BE2C (cell line): ENCODE results near the gene TDRD9.

Source experiments
- DNase-seq: peaks from one replicate; pipeline ENCODE4 v3.0.0-alpha.2; 2020
- H3K27me3 ChIP-seq: fragments of 250-450 bp; sonication (Bioruptor Pico); 2 replicates; pipeline ENCODE4 v1.5.1; 2020; ENCODE audit warnings: mild to moderate bottlenecking
- H3K36me3 ChIP-seq: fragments of 250-450 bp; sonication (Bioruptor Pico); 2 replicates; pipeline ENCODE4 v1.5.1; 2020; ENCODE audit warnings: mild to moderate bottlenecking
- H3K4me1 ChIP-seq: fragments of 250-450 bp; sonication (Bioruptor Pico); 2 replicates; pipeline ENCODE4 v1.5.1; 2020
- H3K4me3 ChIP-seq: 2 replicates; pipeline ENCODE4 v1.5.1; 2011; ENCODE audit warnings: low read depth, low read length
- H3K9me3 ChIP-seq: fragments of 250-450 bp; sonication (Bioruptor Pico); 2 replicates; pipeline ENCODE4 v1.5.1; 2020
- TF ChIP-seq, protein P1 (sequence below): IDR thresholded peaks from 2 replicates; pipeline ENCODE4 v1.5.1; 2012; ENCODE audit warnings: mild to moderate bottlenecking, low read depth, low read length

TDRD9 gene

GRCh38 chr14:104054222-104054905 lies 126.1 kb downstream of the TDRD9 start:
- TF ChIP-seq, protein P1, sequence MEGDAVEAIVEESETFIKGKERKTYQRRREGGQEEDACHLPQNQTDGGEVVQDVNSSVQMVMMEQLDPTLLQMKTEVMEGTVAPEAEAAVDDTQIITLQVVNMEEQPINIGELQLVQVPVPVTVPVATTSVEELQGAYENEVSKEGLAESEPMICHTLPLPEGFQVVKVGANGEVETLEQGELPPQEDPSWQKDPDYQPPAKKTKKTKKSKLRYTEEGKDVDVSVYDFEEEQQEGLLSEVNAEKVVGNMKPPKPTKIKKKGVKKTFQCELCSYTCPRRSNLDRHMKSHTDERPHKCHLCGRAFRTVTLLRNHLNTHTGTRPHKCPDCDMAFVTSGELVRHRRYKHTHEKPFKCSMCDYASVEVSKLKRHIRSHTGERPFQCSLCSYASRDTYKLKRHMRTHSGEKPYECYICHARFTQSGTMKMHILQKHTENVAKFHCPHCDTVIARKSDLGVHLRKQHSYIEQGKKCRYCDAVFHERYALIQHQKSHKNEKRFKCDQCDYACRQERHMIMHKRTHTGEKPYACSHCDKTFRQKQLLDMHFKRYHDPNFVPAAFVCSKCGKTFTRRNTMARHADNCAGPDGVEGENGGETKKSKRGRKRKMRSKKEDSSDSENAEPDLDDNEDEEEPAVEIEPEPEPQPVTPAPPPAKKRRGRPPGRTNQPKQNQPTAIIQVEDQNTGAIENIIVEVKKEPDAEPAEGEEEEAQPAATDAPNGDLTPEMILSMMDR = no peak
- Histone ChIP-seq H3K9me3 (no peaks in the 10 kb centered on the region), H3K36me3 (no peaks in the 10 kb centered on the region), H3K27me3 (no peaks in the 10 kb centered on the region), H3K4me1 (no peaks in the 10 kb centered on the region), H3K4me3 (no peak overlapping the region)
- DNase-seq = no peak

- Histone ChIP-seq H3K4me1 (peaks cover 3% of the 10 kb centered on the region; the same call in 1 of the 2 replicates), H3K36me3 (no peaks in the 10 kb centered on the region), H3K4me3 (no peak overlapping the region), H3K9me3 (no peaks in the 10 kb centered on the region), H3K27me3 (no peaks in the 10 kb centered on the region)
- TF ChIP-seq, protein P1 = no peak
- no peak for DNase-seq
These were observed 134.0 kb downstream of the TDRD9 start for GRCh38 chr14:104062281-104062680.

- H3K4me3 ChIP-seq = no peak overlapping the region
- H3K9me3 ChIP-seq = no peaks in the 10 kb centered on the region
- no peak for DNase-seq
- H3K4me1 ChIP-seq = peaks cover 3% of the 10 kb centered on the region; the same call in 1 of the 2 replicates
- TF ChIP-seq, protein P1 = no peak
- H3K27me3 ChIP-seq = no peaks in the 10 kb centered on the region
- H3K36me3 ChIP-seq = no peaks in the 10 kb centered on the region
These were observed 135.7 kb downstream of the TDRD9 start for GRCh38 chr14:104064003-104064402.

DNA sequence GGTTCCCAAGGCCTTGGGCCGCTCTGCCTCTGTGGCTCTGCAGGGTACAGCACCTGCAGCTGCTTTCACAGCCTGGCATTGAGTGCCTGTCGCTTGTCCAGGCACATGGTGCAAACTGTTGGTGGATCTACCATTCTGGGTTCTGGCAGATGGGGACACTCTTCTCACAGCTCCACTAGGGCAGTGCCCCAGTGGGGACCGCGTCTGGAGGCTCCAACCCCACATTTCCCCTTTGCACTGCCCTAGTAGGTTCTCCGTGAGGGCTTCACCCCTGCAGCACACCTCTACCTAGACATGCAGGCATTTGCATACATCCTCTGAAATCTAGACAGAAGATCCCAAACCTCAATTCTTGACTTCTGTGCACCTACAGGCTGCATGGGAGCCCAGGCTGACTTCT lies 138.0 kb downstream of the TDRD9 start:
- no peaks in the 10 kb centered on the region for H3K36me3 ChIP-seq
- H3K4me3 ChIP-seq = no peak overlapping the region
- H3K27me3 ChIP-seq = no peaks in the 10 kb centered on the region
- TF ChIP-seq, protein P1 = no peak
- no peak for DNase-seq
- peaks cover 3% of the 10 kb centered on the region; the same call in 1 of the 2 replicates for H3K4me1 ChIP-seq
- H3K9me3 ChIP-seq = no peaks in the 10 kb centered on the region

DNA sequence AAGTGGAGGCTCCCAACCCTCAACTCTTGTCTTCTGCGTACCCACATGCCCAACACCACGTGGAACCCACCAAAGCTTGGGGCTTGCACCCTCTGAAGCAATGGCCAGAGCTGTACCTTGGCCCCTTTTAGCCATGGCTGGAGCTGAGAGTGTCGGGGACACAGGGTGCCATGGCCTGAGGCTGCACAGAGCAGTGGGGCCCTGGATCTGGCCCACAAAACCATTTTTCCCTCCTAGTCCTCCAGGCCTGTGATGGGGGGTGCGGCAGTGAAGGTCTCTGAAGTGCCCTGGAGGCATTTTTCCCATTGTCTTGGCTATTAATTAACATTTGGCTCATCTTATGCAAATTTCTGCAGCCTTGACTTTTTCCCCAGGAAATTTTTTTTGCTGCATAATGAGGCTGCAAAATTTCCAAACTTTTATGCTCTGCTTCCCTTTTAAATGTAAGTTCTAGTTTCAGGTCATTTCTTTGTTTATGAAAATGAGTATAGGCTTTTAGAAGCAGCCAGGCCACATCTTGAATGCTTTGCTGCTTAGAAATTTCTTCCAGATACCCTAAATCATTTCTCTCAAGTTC lies 138.6 kb downstream of the TDRD9 start:
- Histone ChIP-seq H3K9me3 (no peaks in the 10 kb centered on the region), H3K36me3 (no peaks in the 10 kb centered on the region), H3K4me1 (peaks cover 3% of the 10 kb centered on the region; the same call in 1 of the 2 replicates), H3K27me3 (no peaks in the 10 kb centered on the region), H3K4me3 (no peak overlapping the region)
- TF ChIP-seq, protein P1 = no peak
- DNase-seq = no peak

DNA sequence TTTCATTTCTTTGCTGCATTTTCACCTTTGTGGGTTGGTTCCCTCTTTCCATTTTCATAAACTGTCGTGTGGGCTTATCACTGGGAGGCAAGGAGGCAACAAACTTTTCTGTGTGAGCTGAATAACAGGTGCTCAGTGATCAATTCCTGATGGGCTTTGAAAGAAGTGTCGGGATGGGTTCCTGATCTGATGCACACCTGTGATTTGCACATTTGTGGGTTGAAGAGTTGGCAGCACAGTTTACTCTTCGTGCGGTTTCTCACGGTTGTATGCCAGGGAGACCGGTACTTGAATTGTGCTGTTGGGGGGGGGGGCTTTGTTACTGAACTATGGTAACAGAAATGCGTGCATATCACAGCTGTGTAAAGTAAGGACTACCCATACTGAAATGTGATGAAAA lies 141.3 kb downstream of the TDRD9 start:
- H3K4me1 ChIP-seq = no peaks in the 10 kb centered on the region
- H3K27me3 ChIP-seq = no peaks in the 10 kb centered on the region
- TF ChIP-seq, protein P1 = no peak
- H3K36me3 ChIP-seq = no peaks in the 10 kb centered on the region
- DNase-seq = no peak
- H3K9me3 ChIP-seq = peaks cover 4% of the 10 kb centered on the region
- no peak overlapping the region for H3K4me3 ChIP-seq
